Psoas muscle (tissue), 8 donors: ENCODE data around the gene RPL29. TPM values are rescaled to one million over a fixed set of nuclear protein-coding genes. Genes with fewer than 3 reads are reported as not detected.

ENCODE experiments used
- ATAC-seq, 4 donors: fragments of 200-7000 bp; cut with Tn5 transposase; one replicate each; pipeline ENCODE4 v1.9.1; 2020; ENCODE audit warnings: moderate library complexity in 3 of 4, mild to moderate bottlenecking in 2 of 4
- DNase-seq, 2 donors: peaks; one replicate each; pipeline ENCODE4 v3.0.0-alpha.2; 2020
- H3K27ac ChIP-seq: fragments of 200-600 bp; one replicate; pipeline ENCODE4 v1.8.0; 2022
- H3K27me3 ChIP-seq, 3 donors: fragments of 200-600 bp in 1 of 3; one replicate each; pipeline versions ENCODE4 v1.6.1 to v1.8.0; 2013 to 2022; ENCODE audit warnings: low read length in 2 of 3, mild to moderate bottlenecking in 2 of 3, moderate library complexity in 1 of 3; ENCODE audit not compliant: insufficient read depth in 3 of 3
- H3K36me3 ChIP-seq, 2 donors: fragments of 200-600 bp in 1 of 2; one replicate each; pipeline versions ENCODE4 v1.6.1 to v1.8.0; 2013 to 2022; ENCODE audit warnings: low read depth in 1 of 2, mild to moderate bottlenecking in 1 of 2, moderate library complexity in 1 of 2; ENCODE audit not compliant: insufficient read depth in 1 of 2
- H3K4me1 ChIP-seq: fragments of 200-600 bp; one replicate; pipeline ENCODE4 v1.8.0; 2022
- H3K4me3 ChIP-seq: fragments of 200-600 bp; one replicate; pipeline ENCODE4 v1.8.0; 2022; ENCODE audit warnings: mild to moderate bottlenecking
- H3K9me3 ChIP-seq: fragments of 200-600 bp; one replicate; pipeline ENCODE4 v1.8.0; 2022
- WGBS, 3 donors: extraction: QIAGEN DNeasy Blood & Tissue Kit; methylation state at CpG; one replicate each; pipeline versions ENCODE4 v1.1.6 to v1.1.7; 2013; 5-methylcytosine and 5-hydroxymethylcytosine counted together
- intact Hi-C, 2 donors: fragments of 100-400 bp; cut with DNase I; formaldehyde crosslinking; loops; one replicate each; pipeline versions ENCODE4 v1.11.0 to v1.14.2; 2022
- polyA plus RNA-seq, 3 donors: library from polyadenylated mRNA; stranded (reverse); fragments of 200-250 nt; gene quantifications; one replicate each; pipeline ENCODE4 v1.2.3, GENCODE V29; 2013
- total RNA-seq, 4 donors: library from RNA; stranded (reverse); fragmentation: NEBNext Ultra II Directional in 2 of 4; extraction: Animal tissue kit (Norgen Biotek cat#: 25700) in 2 of 4; gene quantifications; one replicate each; pipeline versions ENCODE4 v1.2.1 to v1.2.4, GENCODE V29; 2021 to 2023
- TF ChIP-seq, protein P1 (sequence below): fragments of 200-600 bp; IDR thresholded peaks from one replicate; pipeline ENCODE4 v1.8.0; 2022; ENCODE audit warnings: antibody characterized with exemption
- donor health status: healthy with polysubstance abuse.
- donor health status: DM: no; HTN: no; CAD: no; lungs with moderate emphysema.
- donor health status: Bipolar disorder and iron deficiency.
- donor health status: healthy.
- donor health status: DM: yes; HTN: yes; CAD: no.
- donor health status: DM: no; HTN: no; CAD: no.
- donor health status: DM: no; HTN: no; CAD: no.
- donor health status: DM: yes; HTN: yes; CAD: no.

The RPL29 gene
- total and polyA plus RNA-seq, 7 donors: 1,113 to 2,767 (median 1,294) TPM

DNA sequence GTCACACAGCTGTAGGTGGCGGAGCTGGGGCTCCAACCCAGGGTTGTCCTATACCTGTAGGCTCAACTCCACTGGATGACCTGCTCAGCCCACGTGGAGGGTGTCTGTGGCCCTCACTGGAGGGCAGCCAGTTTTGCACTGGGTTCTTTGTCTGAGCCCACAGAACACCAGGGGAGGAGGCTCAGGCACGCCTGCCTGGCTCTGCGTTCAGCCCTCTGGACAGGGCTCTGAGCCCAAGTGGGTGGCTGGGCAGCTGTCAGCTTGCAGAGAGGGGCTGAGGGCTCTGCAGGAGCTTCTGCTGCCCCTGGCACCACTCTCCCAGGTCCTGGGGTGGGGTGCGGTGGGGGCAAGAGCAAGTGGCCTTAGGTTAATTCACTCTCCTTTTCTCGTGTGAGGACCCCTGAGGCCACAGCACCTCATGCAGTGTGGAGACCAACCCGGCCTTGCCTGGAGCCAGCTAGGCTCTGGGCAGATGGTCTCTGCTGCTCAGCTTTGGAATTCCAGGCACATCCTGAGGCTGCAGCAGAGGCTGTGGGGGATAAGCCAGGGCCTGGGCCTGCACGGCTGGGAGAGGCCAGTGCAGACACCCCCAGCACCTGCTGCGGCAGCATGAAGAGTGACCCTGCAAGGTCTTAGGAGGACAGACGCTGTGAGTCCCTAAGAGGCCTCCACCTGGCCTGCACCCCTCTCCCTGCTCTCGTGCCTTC, 37.2 kb upstream of the RPL29 start:
- no peak for ATAC-seq
- no peak for DNase-seq

DNA sequence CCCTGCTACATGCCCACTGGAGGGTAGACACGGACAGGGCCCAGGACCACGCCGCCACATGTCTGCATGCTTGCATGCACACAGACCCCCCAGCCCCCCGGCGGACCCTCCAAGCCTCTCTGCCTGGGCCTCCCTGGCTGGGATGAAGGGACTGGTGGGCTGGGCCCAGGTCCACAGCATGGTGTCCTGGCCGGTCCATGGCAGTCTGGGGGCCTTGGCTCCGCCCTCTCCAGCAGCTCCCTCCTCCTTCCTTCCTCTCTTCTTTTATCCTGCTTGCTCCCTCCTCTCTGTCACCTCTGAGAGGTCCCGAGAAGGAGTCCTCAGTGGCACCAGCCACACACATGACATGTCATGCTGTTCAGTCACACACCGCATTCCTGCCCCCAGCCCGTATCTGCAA, 36.2 kb upstream of the RPL29 start:
- H3K4me3 ChIP-seq: no peak overlapping the region
- TF ChIP-seq, protein P1, sequence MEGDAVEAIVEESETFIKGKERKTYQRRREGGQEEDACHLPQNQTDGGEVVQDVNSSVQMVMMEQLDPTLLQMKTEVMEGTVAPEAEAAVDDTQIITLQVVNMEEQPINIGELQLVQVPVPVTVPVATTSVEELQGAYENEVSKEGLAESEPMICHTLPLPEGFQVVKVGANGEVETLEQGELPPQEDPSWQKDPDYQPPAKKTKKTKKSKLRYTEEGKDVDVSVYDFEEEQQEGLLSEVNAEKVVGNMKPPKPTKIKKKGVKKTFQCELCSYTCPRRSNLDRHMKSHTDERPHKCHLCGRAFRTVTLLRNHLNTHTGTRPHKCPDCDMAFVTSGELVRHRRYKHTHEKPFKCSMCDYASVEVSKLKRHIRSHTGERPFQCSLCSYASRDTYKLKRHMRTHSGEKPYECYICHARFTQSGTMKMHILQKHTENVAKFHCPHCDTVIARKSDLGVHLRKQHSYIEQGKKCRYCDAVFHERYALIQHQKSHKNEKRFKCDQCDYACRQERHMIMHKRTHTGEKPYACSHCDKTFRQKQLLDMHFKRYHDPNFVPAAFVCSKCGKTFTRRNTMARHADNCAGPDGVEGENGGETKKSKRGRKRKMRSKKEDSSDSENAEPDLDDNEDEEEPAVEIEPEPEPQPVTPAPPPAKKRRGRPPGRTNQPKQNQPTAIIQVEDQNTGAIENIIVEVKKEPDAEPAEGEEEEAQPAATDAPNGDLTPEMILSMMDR: no peak
- ATAC-seq: no peak
- DNase-seq: no peak
- H3K4me1 ChIP-seq: peaks cover 35% of the 10 kb centered on the region
- no peaks in the 10 kb centered on the region for H3K36me3 ChIP-seq
- H3K27me3 ChIP-seq: no peaks in the 10 kb centered on the region
- 88 to 89% (median 88%) methylated on average over 10 of the region's 10 CpGs for WGBS, 3 donors
- H3K27ac ChIP-seq: no peak overlapping the region
- intact Hi-C loops: no loop called here
- no peaks in the 10 kb centered on the region for H3K9me3 ChIP-seq

More for the DNA sequence above, 37.2 kb upstream of the RPL29 start:
- TF ChIP-seq, protein P1: no peak
- H3K4me1 ChIP-seq: peaks cover 35% of the 10 kb centered on the region
- no peaks in the 10 kb centered on the region for H3K9me3 ChIP-seq
- no peak overlapping the region for H3K4me3 ChIP-seq
- H3K36me3 ChIP-seq: no peaks in the 10 kb centered on the region
- WGBS, 3 donors: 43 to 55% (median 52%) methylated on average over 11 of the region's 11 CpGs
- intact Hi-C loops: no loop called here
- H3K27ac ChIP-seq: no peak overlapping the region
- no peaks in the 10 kb centered on the region for H3K27me3 ChIP-seq

DNA sequence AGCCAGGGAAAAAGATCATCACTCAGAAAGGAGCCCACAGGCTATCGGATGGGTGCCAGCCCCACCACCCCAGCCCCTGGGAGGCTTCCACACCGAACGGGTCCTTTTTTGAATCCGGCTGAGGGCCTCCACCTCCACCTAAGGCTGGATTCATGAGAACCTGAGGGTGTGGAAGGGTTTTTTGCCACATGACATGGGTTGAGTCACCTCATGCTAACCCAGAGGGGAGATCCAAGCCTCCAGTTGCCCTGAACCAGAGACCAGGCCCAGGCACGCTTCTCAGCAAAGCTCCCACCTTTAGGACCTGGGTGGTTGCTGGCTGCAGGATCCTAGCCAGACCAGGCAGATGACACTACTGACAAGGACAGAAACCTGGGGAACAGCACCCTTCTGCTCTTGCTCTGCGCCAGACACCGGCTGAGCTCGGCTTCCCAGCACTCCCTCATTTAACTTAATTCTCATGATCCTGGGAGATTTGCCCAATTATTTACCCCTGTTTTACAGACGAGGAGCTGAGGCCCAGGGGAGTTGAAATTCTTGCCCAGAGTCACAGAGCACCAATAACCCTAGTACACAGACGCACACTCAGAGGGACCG, 35.1 kb upstream of the RPL29 start:
- Histone ChIP-seq H3K27ac (peak overlapping the region; percentile 46), H3K4me1 (peaks cover 43% of the 10 kb centered on the region), H3K36me3 (no peaks in the 10 kb centered on the region), H3K4me3 (no peak overlapping the region), H3K9me3 (no peaks in the 10 kb centered on the region), H3K27me3 (no peaks in the 10 kb centered on the region)
- peak in 1 of 4 donors; percentile 12 for ATAC-seq
- WGBS, 3 donors: 61 to 75% (median 66%) methylated on average over 11 of the region's 11 CpGs
- DNase-seq: no peak
- intact Hi-C loops: no loop called here
- TF ChIP-seq, protein P1: no peak

GRCh38 chr3:52029535-52029934, 33.8 kb upstream of the RPL29 start:
- H3K27ac ChIP-seq: peak overlapping the region; percentile 62
- intact Hi-C loops: no loop called here

More at GRCh38 chr3:52029535-52029934, 33.8 kb upstream of the RPL29 start:
- TF ChIP-seq, protein P1: no peak
- Histone ChIP-seq H3K4me1 (peaks cover 56% of the 10 kb centered on the region), H3K36me3 (no peaks in the 10 kb centered on the region), H3K4me3 (no peak overlapping the region), H3K27me3 (no peaks in the 10 kb centered on the region), H3K9me3 (no peaks in the 10 kb centered on the region)
- whole genome bisulfite sequencing, 3 donors: 81 to 92% (median 90%) methylated on average over 10 of the region's 10 CpGs
- ATAC-seq (no peak), DNase-seq (no peak)
